Breast epithelium (tissue), 4 donors: Measurements from ENCODE around the gene SAMM50. TPM values are rescaled to one million over a fixed set of nuclear protein-coding genes. Genes with fewer than 3 reads are reported as not detected.

Experiments used
- DNase-seq, 2 donors: peaks; one replicate each; pipeline ENCODE4 v3.0.0-alpha.2; 2019; ENCODE audit warnings: low spot score in 2 of 2
- H3K27ac ChIP-seq, 2 donors: fragments of 200-600 bp; sonication (generic) in 1 of 2; one replicate each; pipeline ENCODE4 v1.5.1; 2016 to 2019; ENCODE audit warnings: mild to moderate bottlenecking in 1 of 2
- H3K27me3 ChIP-seq, 2 donors: fragments of 200-600 bp; sonication (generic) in 1 of 2; one replicate each; pipeline versions ENCODE4 v1.5.1 to v1.6.0; 2017 to 2019; ENCODE audit warnings: control low read depth in 1 of 2, mild to moderate bottlenecking in 1 of 2
- H3K36me3 ChIP-seq: fragments of 200-600 bp; one replicate; pipeline ENCODE4 v1.5.1; 2019
- H3K4me1 ChIP-seq, 2 donors: fragments of 200-600 bp; sonication (generic); one replicate each; pipeline ENCODE4 v1.5.1; 2016 to 2019; ENCODE audit warnings: control low read depth in 1 of 2
- H3K4me3 ChIP-seq, 3 donors: fragments of 200-600 bp; sonication (generic); 1 replicate in 2 of 3; 2 replicates in 1 of 3; pipeline ENCODE4 v1.5.1; 2016 to 2019; ENCODE audit warnings: mild to moderate bottlenecking in 3 of 3, moderate library complexity in 2 of 3
- H3K9me3 ChIP-seq, 2 donors: fragments of 200-600 bp; sonication (generic) in 1 of 2; one replicate each; pipeline ENCODE4 v1.5.1; 2016 to 2019; ENCODE audit warnings: control low read depth in 1 of 2
- POLR2A ChIP-seq: fragments of 450-650 bp; IDR thresholded peaks from one replicate; pipeline ENCODE4 v1.6.1; 2016; ENCODE audit warnings: antibody characterized with exemption, mild to moderate bottlenecking, moderate library complexity
- POLR2AphosphoS5 ChIP-seq, 3 donors: sonication (generic); formaldehyde crosslinking; IDR thresholded peaks; one replicate each; pipeline ENCODE4 v1.6.1; 2017; ENCODE audit warnings: antibody characterized with exemption in 3 of 3
- intact Hi-C: fragments of 100-400 bp; cut with DNase I; formaldehyde crosslinking; loops from one replicate; pipeline ENCODE4 v1.15.1; 2023; ENCODE audit warnings: low total_unique reads
- total RNA-seq, 3 donors: library from RNA; depleted of rRNA; stranded (reverse); fragments of >200 nt; gene quantifications; one replicate each; pipeline ENCODE4 v1.1.0, GENCODE V29; 2016
- TF ChIP-seq, protein P1 (sequence below), 3 donors: fragments of 450-650 bp; IDR thresholded peaks; one replicate each; pipeline ENCODE4 v1.5.1; 2016 to 2017; ENCODE audit warnings: antibody characterized with exemption in 3 of 3, mild to moderate bottlenecking in 3 of 3, moderate library complexity in 3 of 3

The SAMM50 gene
- total RNA-seq, 3 donors from 2014 or later: 36.1 to 40.6 (median 36.4) TPM

DNA sequence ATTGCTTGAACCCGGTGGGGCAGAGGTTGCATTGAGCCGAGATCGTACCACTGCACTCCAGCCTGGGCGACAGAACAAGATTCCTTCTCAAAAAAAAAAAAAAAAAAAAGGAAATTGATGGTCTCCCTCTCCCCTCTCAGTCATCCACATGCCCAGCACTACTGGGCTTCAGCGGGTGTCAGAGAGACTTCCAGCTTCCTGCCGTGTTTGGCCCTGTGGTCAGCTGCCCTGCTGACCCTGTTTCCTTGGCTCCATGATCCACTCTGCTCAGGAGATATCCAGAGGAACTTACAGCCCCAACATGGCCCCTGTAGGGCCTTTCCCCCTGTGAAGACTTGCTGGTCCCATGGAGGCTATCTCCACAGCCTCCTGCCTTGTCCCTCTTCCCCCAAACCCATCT lies 37.7 kb upstream of the SAMM50 start:
- TF ChIP-seq POLR2A (no peak), POLR2AphosphoS5 (IDR thresholded peaks at IDR 0.05) (no peak)
- TF ChIP-seq, protein P1, sequence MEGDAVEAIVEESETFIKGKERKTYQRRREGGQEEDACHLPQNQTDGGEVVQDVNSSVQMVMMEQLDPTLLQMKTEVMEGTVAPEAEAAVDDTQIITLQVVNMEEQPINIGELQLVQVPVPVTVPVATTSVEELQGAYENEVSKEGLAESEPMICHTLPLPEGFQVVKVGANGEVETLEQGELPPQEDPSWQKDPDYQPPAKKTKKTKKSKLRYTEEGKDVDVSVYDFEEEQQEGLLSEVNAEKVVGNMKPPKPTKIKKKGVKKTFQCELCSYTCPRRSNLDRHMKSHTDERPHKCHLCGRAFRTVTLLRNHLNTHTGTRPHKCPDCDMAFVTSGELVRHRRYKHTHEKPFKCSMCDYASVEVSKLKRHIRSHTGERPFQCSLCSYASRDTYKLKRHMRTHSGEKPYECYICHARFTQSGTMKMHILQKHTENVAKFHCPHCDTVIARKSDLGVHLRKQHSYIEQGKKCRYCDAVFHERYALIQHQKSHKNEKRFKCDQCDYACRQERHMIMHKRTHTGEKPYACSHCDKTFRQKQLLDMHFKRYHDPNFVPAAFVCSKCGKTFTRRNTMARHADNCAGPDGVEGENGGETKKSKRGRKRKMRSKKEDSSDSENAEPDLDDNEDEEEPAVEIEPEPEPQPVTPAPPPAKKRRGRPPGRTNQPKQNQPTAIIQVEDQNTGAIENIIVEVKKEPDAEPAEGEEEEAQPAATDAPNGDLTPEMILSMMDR (IDR thresholded peaks at IDR 0.05): no peak
- DNase-seq: no peak
- H3K27me3 ChIP-seq: no peaks in the 10 kb centered on the region
- no peaks in the 10 kb centered on the region for H3K9me3 ChIP-seq
- no peak overlapping the region for H3K27ac ChIP-seq
- intact Hi-C loops: no loop called here
- no peaks in the 10 kb centered on the region for H3K4me1 ChIP-seq
- H3K36me3 ChIP-seq: no peaks in the 10 kb centered on the region
- H3K4me3 ChIP-seq: no peak overlapping the region

DNA sequence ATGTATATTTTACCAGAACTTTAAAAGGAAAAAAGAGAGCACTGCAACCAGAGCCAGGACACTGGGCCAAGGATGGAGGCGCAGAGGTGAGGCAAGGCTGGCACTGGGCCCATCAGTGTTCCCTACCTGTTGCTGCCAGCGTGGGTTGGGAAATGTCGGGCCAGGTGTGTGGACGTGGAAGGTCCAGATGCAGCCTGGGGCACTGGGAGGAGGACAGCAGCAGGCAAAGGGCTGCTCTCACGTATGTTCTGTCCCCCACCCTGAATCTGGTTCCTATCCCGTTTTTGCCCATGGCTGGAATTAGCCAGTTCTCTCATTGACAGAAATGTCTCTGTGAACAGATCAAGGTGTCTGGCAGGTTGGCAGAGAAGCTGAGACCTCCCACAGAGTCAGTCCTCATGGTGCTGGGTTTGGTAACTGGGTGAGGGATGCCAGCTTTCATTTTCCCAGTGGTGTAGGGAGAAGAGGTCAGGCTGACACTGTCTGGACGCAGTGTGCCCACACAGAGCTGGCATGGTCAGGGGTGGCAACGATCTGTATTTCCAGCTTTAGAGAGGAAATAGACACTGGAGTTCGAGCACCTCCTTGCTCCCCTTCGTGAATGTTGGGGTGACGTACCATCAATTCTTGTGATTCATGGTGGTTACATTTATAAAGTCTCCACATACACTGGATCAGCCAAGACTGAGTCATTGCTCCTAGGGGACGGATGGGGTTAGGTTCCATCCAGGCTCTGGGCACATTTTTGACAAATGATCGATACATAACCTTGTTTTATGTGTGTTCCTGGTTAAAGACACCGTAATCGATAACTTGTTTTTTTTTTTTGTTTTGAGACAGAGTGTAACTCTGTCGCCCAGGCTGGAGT lies 35.9 kb upstream of the SAMM50 start:
- intact Hi-C loops: no loop called here
- no peaks in the 10 kb centered on the region for H3K9me3 ChIP-seq

DNA sequence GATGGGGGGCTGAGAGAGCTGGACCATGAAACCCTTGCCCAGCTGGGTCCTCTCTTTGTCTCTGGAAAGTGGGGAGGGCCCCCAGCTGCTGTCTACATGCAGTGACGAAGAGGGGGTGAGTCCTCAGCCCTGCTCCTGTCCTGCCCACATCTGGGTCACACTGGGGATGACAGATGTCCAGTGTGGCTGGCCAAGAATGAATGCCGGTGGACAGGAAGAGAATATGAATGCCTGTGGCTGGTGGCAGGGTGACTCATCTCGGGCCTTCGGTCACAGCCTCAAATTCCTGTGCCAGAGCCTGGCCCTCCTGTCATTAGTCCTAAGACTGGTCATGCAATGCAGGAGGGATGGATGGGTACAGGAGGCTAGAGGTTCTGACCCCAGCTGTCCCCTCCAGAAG lies 33.9 kb upstream of the SAMM50 start:
- Histone ChIP-seq H3K27ac (peak overlapping the region; percentile 34 to 54), H3K9me3 (no peaks in the 10 kb centered on the region), H3K4me1 (no peaks in the 10 kb centered on the region), H3K36me3 (no peaks in the 10 kb centered on the region), H3K27me3 (no peaks in the 10 kb centered on the region), H3K4me3 (no peak overlapping the region)
- TF ChIP-seq, protein P1 (IDR thresholded peaks at IDR 0.05): no peak
- TF ChIP-seq POLR2A: no peak
- no peak for TF ChIP-seq POLR2AphosphoS5 (IDR thresholded peaks at IDR 0.05)
- DNase-seq: peak in 1 of 2 donors; percentile 77
- intact Hi-C loops: no loop called here

More for the DNA sequence above, 35.9 kb upstream of the SAMM50 start:
- H3K4me1 ChIP-seq: no peaks in the 10 kb centered on the region
- peak overlapping the region; percentile 83 to 89 for H3K27ac ChIP-seq
- peak in 2 of 3 donors; percentile 20 to 33 for TF ChIP-seq POLR2AphosphoS5 (IDR thresholded peaks at IDR 0.05)
- TF ChIP-seq, protein P1 (IDR thresholded peaks at IDR 0.05): no peak
- no peaks in the 10 kb centered on the region for H3K27me3 ChIP-seq
- no peaks in the 10 kb centered on the region for H3K36me3 ChIP-seq
- H3K4me3 ChIP-seq: peak overlapping the region in 2 of 3 donors; percentile 33 to 51
- peak; percentile 73 to 83 for DNase-seq

DNA sequence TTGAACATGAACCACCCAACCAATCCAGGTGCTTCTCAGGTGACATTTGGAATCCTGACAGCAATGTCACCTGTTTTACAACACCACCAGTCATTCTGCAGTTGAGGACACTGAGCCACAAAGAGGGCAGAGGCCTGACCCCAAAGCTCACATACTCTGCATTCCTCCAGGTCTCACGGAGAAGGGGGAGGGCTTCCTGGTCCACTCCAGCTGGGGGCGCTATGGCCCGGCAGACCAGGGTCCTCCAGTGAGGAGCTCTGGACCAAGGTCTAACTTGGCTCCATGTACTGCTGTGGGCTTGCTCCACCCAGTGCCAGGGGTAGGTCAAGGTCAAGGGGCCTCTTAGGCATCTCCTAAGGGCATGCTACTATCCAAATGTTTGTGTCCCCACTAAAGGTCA lies 33.1 kb upstream of the SAMM50 start:
- H3K4me1 ChIP-seq: no peaks in the 10 kb centered on the region
- no peak for TF ChIP-seq POLR2A
- TF ChIP-seq POLR2AphosphoS5 (IDR thresholded peaks at IDR 0.05): no peak
- TF ChIP-seq, protein P1 (IDR thresholded peaks at IDR 0.05): no peak
- intact Hi-C loops: no loop called here
- peak overlapping the region; percentile 43 to 54 for H3K27ac ChIP-seq
- H3K27me3 ChIP-seq: no peaks in the 10 kb centered on the region
- H3K9me3 ChIP-seq: no peaks in the 10 kb centered on the region
- H3K4me3 ChIP-seq: no peak overlapping the region
- DNase-seq: no peak
- no peaks in the 10 kb centered on the region for H3K36me3 ChIP-seq

DNA sequence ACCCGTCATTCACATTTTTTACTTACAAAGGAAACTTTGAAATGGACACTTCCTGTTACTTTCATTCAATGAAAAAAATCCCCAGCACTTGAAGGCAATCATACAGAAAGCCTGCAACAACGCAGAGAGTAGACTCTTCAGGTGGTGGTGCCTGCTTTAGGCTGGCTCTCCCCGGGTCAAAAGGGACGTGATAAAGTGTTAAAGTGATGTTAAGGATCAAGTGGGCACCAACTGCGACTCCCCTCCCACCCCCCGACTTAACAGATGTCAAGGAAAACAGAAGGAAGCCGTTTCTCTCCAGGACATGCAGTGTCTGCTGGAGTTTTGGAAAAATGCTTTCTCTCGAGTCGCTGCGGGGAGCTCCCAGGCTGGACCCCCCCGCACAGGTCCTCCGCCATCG lies 32.1 kb upstream of the SAMM50 start:
- H3K27ac ChIP-seq: peak overlapping the region; percentile 42 to 57
- no peaks in the 10 kb centered on the region for H3K27me3 ChIP-seq
- peak overlapping the region; percentile 47 to 85 (median 67) for H3K4me3 ChIP-seq
- H3K4me1 ChIP-seq: no peaks in the 10 kb centered on the region
- TF ChIP-seq POLR2A (no peak), POLR2AphosphoS5 (IDR thresholded peaks at IDR 0.05) (no peak)
- TF ChIP-seq, protein P1 (IDR thresholded peaks at IDR 0.05): no peak
- intact Hi-C loops: no loop called here
- H3K9me3 ChIP-seq: no peaks in the 10 kb centered on the region
- H3K36me3 ChIP-seq: no peaks in the 10 kb centered on the region
- DNase-seq: no peak
